ENCODE results near the gene NUDT19.
"Not testable (repeated sequence)": the region's sequence is repeated elsewhere in the genome, so short reads cannot be mapped to it uniquely, and the experiment has no call there.

GRCh38 chr19:32696771-32697170, 5.2 kb downstream of the NUDT19 start:
- not testable (repeated sequence) for TF ChIP-seq ZBTB4 (CRISPR knock-in tag; IDR thresholded peaks at IDR 0.05); ATF2 (IDR thresholded peaks at IDR 0.05; ENCODE audit: low read length); POLR2A (IDR thresholded peaks at IDR 0.05; ENCODE audit: low read depth, low read length)
